ENCODE measurements around the gene SPP1.
"Not testable (repeated sequence)": the region's sequence is repeated elsewhere in the genome, so short reads cannot be mapped to it uniquely, and the experiment has no call there.

SPP1 gene

GRCh38 chr4:88025868-88026661 lies 50.6 kb downstream of the SPP1 start:
- WGBS, 2 donors (ENCODE audit: extremely low coverage in 2 of 2, insufficient read length in 2 of 2, insufficient replicate concordance in 1 of 2): no CpG with 5 or more reads among the region's 6 CpGs
- not testable (repeated sequence) for H2BK15ac ChIP-seq (ENCODE audit: low read length)

GRCh38 chr4:88027611-88028608 lies 52.4 kb downstream of the SPP1 start:
- Histone ChIP-seq H3K27me3 (ENCODE audit: control insufficient read depth in 3 of 3, insufficient read depth in 3 of 3, low read depth in 1 of 3, low read length in 3 of 3) (no peaks in the 10 kb centered on the region), H2BK15ac (ENCODE audit: low read length) (no peak overlapping the region), H2BK12ac (ENCODE audit: low read length) (no peak overlapping the region), H3K27ac (replicated peaks; ENCODE audit: low read length) (no peak overlapping the region), H4K91ac (ENCODE audit: low read depth, low read length, poor library complexity) (no peak overlapping the region), H2AFZ (ENCODE audit: low read length) (no peak overlapping the region), H2AK5ac (ENCODE audit: low read depth, low read length) (no peak overlapping the region), H3K36me3 (replicated peaks in 1 of 2; ENCODE audit: control insufficient read depth in 2 of 2, insufficient read depth in 2 of 2, low read length in 2 of 2) (peaks cover 15 to 98% of the 10 kb centered on the region in 2 donors), H3K4me1 (ENCODE audit: control insufficient read depth in 2 of 2, insufficient read depth in 1 of 2, low read depth in 1 of 2, low read length in 2 of 2) (no peaks in the 10 kb centered on the region), H3K23ac (ENCODE audit: low read depth, low read length, poor library complexity) (no peak overlapping the region), H3K9ac (ENCODE audit: low read depth, low read length, poor library complexity) (no peak overlapping the region), H4K8ac (ENCODE audit: low read depth, low read length) (no peak overlapping the region), H3K4ac (ENCODE audit: low read length) (no peak overlapping the region), H3K18ac (ENCODE audit: low read length) (no peak overlapping the region), H3K14ac (ENCODE audit: low read length) (no peak overlapping the region), H3K9me3 (replicated peaks in 1 of 2; ENCODE audit: control insufficient read depth in 2 of 2, insufficient read depth in 1 of 2, low read depth in 1 of 2, low read length in 2 of 2) (peaks cover 6 to 21% of the 10 kb centered on the region in 2 donors), H3K79me1 (ENCODE audit: low read depth, low read length) (no peaks in the 10 kb centered on the region), H3K4me3 (ENCODE audit: low read length in 2 of 2) (no peak overlapping the region), H2BK5ac (ENCODE audit: low read length) (no peak overlapping the region), H2BK120ac (ENCODE audit: low read depth, low read length) (no peak overlapping the region), H3K4me2 (ENCODE audit: insufficient read depth, low read length, poor library complexity, severe bottlenecking) (no peak overlapping the region)
- WGBS, 2 donors (ENCODE audit: extremely low coverage in 2 of 2, insufficient read length in 2 of 2, insufficient replicate concordance in 1 of 2): no CpG with 5 or more reads among the region's 4 CpGs
- DNase-seq (ENCODE audit: low spot score): no peak

More at GRCh38 chr4:88025868-88026661, 50.6 kb downstream of the SPP1 start:
- H4K91ac ChIP-seq (ENCODE audit: low read depth, low read length, poor library complexity); H3K4me1 ChIP-seq (ENCODE audit: control insufficient read depth in 2 of 2, insufficient read depth in 1 of 2, low read depth in 1 of 2, low read length in 2 of 2); H3K9ac ChIP-seq (ENCODE audit: low read depth, low read length, poor library complexity); H2AK5ac ChIP-seq (ENCODE audit: low read depth, low read length); H3K4me3 ChIP-seq (ENCODE audit: low read length in 2 of 2); H3K79me1 ChIP-seq (ENCODE audit: low read depth, low read length); DNase-seq (ENCODE audit: low spot score); H2AFZ ChIP-seq (ENCODE audit: low read length); H3K27ac ChIP-seq (replicated peaks; ENCODE audit: low read length); H3K14ac ChIP-seq (ENCODE audit: low read length); H4K8ac ChIP-seq (ENCODE audit: low read depth, low read length); H3K27me3 ChIP-seq (ENCODE audit: control insufficient read depth in 3 of 3, insufficient read depth in 3 of 3, low read depth in 1 of 3, low read length in 3 of 3); H3K4ac ChIP-seq (ENCODE audit: low read length); H3K18ac ChIP-seq (ENCODE audit: low read length); H3K23ac ChIP-seq (ENCODE audit: low read depth, low read length, poor library complexity); H2BK12ac ChIP-seq (ENCODE audit: low read length); H2BK120ac ChIP-seq (ENCODE audit: low read depth, low read length); H2BK5ac ChIP-seq (ENCODE audit: low read length); H3K4me2 ChIP-seq (ENCODE audit: insufficient read depth, low read length, poor library complexity, severe bottlenecking): not testable (repeated sequence)
- H3K9me3 ChIP-seq (replicated peaks in 1 of 2; ENCODE audit: control insufficient read depth in 2 of 2, insufficient read depth in 1 of 2, low read depth in 1 of 2, low read length in 2 of 2): peaks cover 6 to 21% of the 10 kb centered on the region in 2 donors
- H3K36me3 ChIP-seq (replicated peaks in 1 of 2; ENCODE audit: control insufficient read depth in 2 of 2, insufficient read depth in 2 of 2, low read length in 2 of 2): peaks cover 18 to 98% of the 10 kb centered on the region in 2 donors

- Histone ChIP-seq H3K4me2 (ENCODE audit: insufficient read depth, low read length, poor library complexity, severe bottlenecking) (no peak overlapping the region), H2BK120ac (ENCODE audit: low read depth, low read length) (no peak overlapping the region), H3K36me3 (replicated peaks in 1 of 2; ENCODE audit: control insufficient read depth in 2 of 2, insufficient read depth in 2 of 2, low read length in 2 of 2) (peaks cover 15 to 98% of the 10 kb centered on the region in 2 donors), H4K8ac (ENCODE audit: low read depth, low read length) (no peak overlapping the region), H3K4ac (ENCODE audit: low read length) (no peak overlapping the region), H2BK5ac (ENCODE audit: low read length) (no peak overlapping the region), H2BK15ac (ENCODE audit: low read length) (no peak overlapping the region), H3K27me3 (ENCODE audit: control insufficient read depth in 3 of 3, insufficient read depth in 3 of 3, low read depth in 1 of 3, low read length in 3 of 3) (no peaks in the 10 kb centered on the region), H2AFZ (ENCODE audit: low read length) (no peak overlapping the region), H2AK5ac (ENCODE audit: low read depth, low read length) (no peak overlapping the region), H3K4me3 (ENCODE audit: low read length in 2 of 2) (no peak overlapping the region), H3K9ac (ENCODE audit: low read depth, low read length, poor library complexity) (no peak overlapping the region), H4K91ac (ENCODE audit: low read depth, low read length, poor library complexity) (no peak overlapping the region), H3K9me3 (replicated peaks in 1 of 2; ENCODE audit: control insufficient read depth in 2 of 2, insufficient read depth in 1 of 2, low read depth in 1 of 2, low read length in 2 of 2) (peaks cover 6 to 20% of the 10 kb centered on the region in 2 donors), H3K79me1 (ENCODE audit: low read depth, low read length) (no peaks in the 10 kb centered on the region), H3K27ac (replicated peaks; ENCODE audit: low read length) (no peak overlapping the region), H3K23ac (ENCODE audit: low read depth, low read length, poor library complexity) (no peak overlapping the region), H2BK12ac (ENCODE audit: low read length) (no peak overlapping the region), H3K4me1 (ENCODE audit: control insufficient read depth in 2 of 2, insufficient read depth in 1 of 2, low read depth in 1 of 2, low read length in 2 of 2) (no peaks in the 10 kb centered on the region), H3K14ac (ENCODE audit: low read length) (no peak overlapping the region), H3K18ac (ENCODE audit: low read length) (no peak overlapping the region)
- DNase-seq (ENCODE audit: low spot score): no peak
- WGBS, 2 donors (ENCODE audit: extremely low coverage in 2 of 2, insufficient read length in 2 of 2, insufficient replicate concordance in 1 of 2): no CpG with 5 or more reads among the region's 3 CpGs
Measured at GRCh38 chr4:88028946-88029345, 53.4 kb downstream of the SPP1 start.

- no peak overlapping the region for H3K14ac ChIP-seq (ENCODE audit: low read length)
- no peaks in the 10 kb centered on the region for H3K4me1 ChIP-seq (ENCODE audit: control insufficient read depth in 2 of 2, insufficient read depth in 1 of 2, low read depth in 1 of 2, low read length in 2 of 2)
- H3K23ac ChIP-seq (ENCODE audit: low read depth, low read length, poor library complexity): no peak overlapping the region
- no peak overlapping the region for H2BK5ac ChIP-seq (ENCODE audit: low read length)
- no peak overlapping the region for H2BK12ac ChIP-seq (ENCODE audit: low read length)
- no peak overlapping the region for H3K18ac ChIP-seq (ENCODE audit: low read length)
- no peaks in the 10 kb centered on the region for H3K79me1 ChIP-seq (ENCODE audit: low read depth, low read length)
- DNase-seq (ENCODE audit: low spot score): no peak
- H3K4ac ChIP-seq (ENCODE audit: low read length): no peak overlapping the region
- H4K91ac ChIP-seq (ENCODE audit: low read depth, low read length, poor library complexity): no peak overlapping the region
- H2BK15ac ChIP-seq (ENCODE audit: low read length): no peak overlapping the region
- H3K4me2 ChIP-seq (ENCODE audit: insufficient read depth, low read length, poor library complexity, severe bottlenecking): no peak overlapping the region
- peaks cover 6 to 19% of the 10 kb centered on the region in 2 donors for H3K9me3 ChIP-seq (replicated peaks in 1 of 2; ENCODE audit: control insufficient read depth in 2 of 2, insufficient read depth in 1 of 2, low read depth in 1 of 2, low read length in 2 of 2)
- H2AK5ac ChIP-seq (ENCODE audit: low read depth, low read length): no peak overlapping the region
- H3K27ac ChIP-seq (replicated peaks; ENCODE audit: low read length): no peak overlapping the region
- H3K36me3 ChIP-seq (replicated peaks in 1 of 2; ENCODE audit: control insufficient read depth in 2 of 2, insufficient read depth in 2 of 2, low read length in 2 of 2): peaks cover 15 to 98% of the 10 kb centered on the region in 2 donors
- no peak overlapping the region for H3K4me3 ChIP-seq (ENCODE audit: low read length in 2 of 2)
- H3K9ac ChIP-seq (ENCODE audit: low read depth, low read length, poor library complexity): no peak overlapping the region
- no peak overlapping the region for H2BK120ac ChIP-seq (ENCODE audit: low read depth, low read length)
- no peaks in the 10 kb centered on the region for H3K27me3 ChIP-seq (ENCODE audit: control insufficient read depth in 3 of 3, insufficient read depth in 3 of 3, low read depth in 1 of 3, low read length in 3 of 3)
- WGBS, 2 donors (ENCODE audit: extremely low coverage in 2 of 2, insufficient read length in 2 of 2, insufficient replicate concordance in 1 of 2): no CpG with 5 or more reads among the region's 3 CpGs
- H4K8ac ChIP-seq (ENCODE audit: low read depth, low read length): no peak overlapping the region
- H2AFZ ChIP-seq (ENCODE audit: low read length): no peak overlapping the region
Measured at GRCh38 chr4:88029556-88029955, 54.0 kb downstream of the SPP1 start.
